HG02642 (cell line): ENCODE measurements around the gene SAYSD1.

Source experiments
- ATAC-seq: cut with Tn5 transposase; IDR thresholded peaks from one replicate; pipeline ENCODE4 v1.9.1; 2021; ENCODE audit warnings: mild to moderate bottlenecking; ENCODE audit not compliant: unreplicated experiment, poor library complexity

Gene SAYSD1

GRCh38 chr6:39080246-39080875, 34.6 kb downstream of the SAYSD1 start:
- no peak for ATAC-seq

- ATAC-seq = no peak
Measured at GRCh38 chr6:39079197-39080125, 35.5 kb downstream of the SAYSD1 start.

- ATAC-seq = no peak
Measured at GRCh38 chr6:39078695-39079094, 36.3 kb downstream of the SAYSD1 start.

- ATAC-seq = no peak
Measured at GRCh38 chr6:39077882-39078594, 36.9 kb downstream of the SAYSD1 start.

- no peak for ATAC-seq
Measured at GRCh38 chr6:39076623-39077535, 38.1 kb downstream of the SAYSD1 start.

GRCh38 chr6:39075807-39076622, 39.0 kb downstream of the SAYSD1 start:
- no peak for ATAC-seq

GRCh38 chr6:39075010-39075686, 39.8 kb downstream of the SAYSD1 start:
- ATAC-seq = no peak

- no peak for ATAC-seq
Measured at GRCh38 chr6:39074486-39074885, 40.5 kb downstream of the SAYSD1 start.

GRCh38 chr6:39073471-39074355, 41.3 kb downstream of the SAYSD1 start:
- ATAC-seq = no peak

GRCh38 chr6:39072830-39073229, 42.2 kb downstream of the SAYSD1 start:
- ATAC-seq = no peak

- no peak for ATAC-seq
Measured at GRCh38 chr6:39068391-39068790, 46.6 kb downstream of the SAYSD1 start.

- ATAC-seq = no peak
Measured at GRCh38 chr6:39065561-39065960, 49.4 kb downstream of the SAYSD1 start.

- no peak for ATAC-seq
Measured at GRCh38 chr6:39063526-39063925, 51.5 kb downstream of the SAYSD1 start.

- no peak for ATAC-seq
Measured at GRCh38 chr6:39062014-39062740, 52.8 kb downstream of the SAYSD1 start.

- ATAC-seq = no peak
Measured at GRCh38 chr6:39061588-39061987, 53.4 kb downstream of the SAYSD1 start.

- ATAC-seq = no peak
Measured at GRCh38 chr6:39061182-39061581, 53.8 kb downstream of the SAYSD1 start.
